ENCODE data around the gene PLCL2. TPM values are rescaled to one million over a fixed set of nuclear protein-coding genes. Genes with fewer than 3 reads are reported as not detected.

PLCL2 gene
- total RNA-seq, 1 experiment from 2014 or later = 0.92 TPM

DNA sequence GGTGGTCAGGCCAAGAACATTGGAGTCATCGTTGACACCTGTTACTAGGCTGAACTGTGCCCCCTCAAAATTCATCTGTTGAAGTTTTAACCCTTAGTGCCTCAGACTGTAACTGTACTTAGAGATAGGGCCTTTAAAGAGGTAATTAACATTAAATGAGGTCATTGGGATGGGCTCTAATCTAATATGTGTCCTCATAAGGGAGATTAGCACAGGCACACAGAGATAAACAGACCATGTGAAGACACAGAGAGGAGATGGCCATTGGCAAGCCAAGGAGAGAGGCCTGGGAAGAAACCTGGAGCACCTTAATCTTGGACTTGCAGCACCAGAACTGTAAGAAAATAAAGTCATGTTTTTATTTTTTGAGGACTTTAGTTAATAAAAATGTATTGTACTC lies 59.6 kb downstream of the PLCL2 start:
- no TSS peak for BruUV-seq (replicated peaks)
- Histone ChIP-seq H3K27ac (ENCODE audit: low read depth, low read length, poor library complexity, severe bottlenecking) (no peak overlapping the region), H3K36me3 (ENCODE audit: insufficient read depth, low read length, poor library complexity, severe bottlenecking) (no peaks in the 10 kb centered on the region), H3K27me3 (replicated peaks; ENCODE audit: insufficient read depth, low read depth, low read length, poor library complexity) (peaks cover 9% of the 10 kb centered on the region), H3K9me3 (ENCODE audit: low read depth, low read length, poor library complexity, severe bottlenecking) (no peaks in the 10 kb centered on the region), H3K4me3 (ENCODE audit: low read depth, low read length, poor library complexity, severe bottlenecking) (no peak overlapping the region), H3K4me1 (ENCODE audit: insufficient read depth, low read length, poor library complexity, severe bottlenecking) (no peaks in the 10 kb centered on the region)
- TF ChIP-seq EZH2 (IDR thresholded peaks at IDR 0.05; ENCODE audit: borderline replicate concordance, low read depth, low read length, poor library complexity, severe bottlenecking) = no peak
- TF ChIP-seq, protein P1, sequence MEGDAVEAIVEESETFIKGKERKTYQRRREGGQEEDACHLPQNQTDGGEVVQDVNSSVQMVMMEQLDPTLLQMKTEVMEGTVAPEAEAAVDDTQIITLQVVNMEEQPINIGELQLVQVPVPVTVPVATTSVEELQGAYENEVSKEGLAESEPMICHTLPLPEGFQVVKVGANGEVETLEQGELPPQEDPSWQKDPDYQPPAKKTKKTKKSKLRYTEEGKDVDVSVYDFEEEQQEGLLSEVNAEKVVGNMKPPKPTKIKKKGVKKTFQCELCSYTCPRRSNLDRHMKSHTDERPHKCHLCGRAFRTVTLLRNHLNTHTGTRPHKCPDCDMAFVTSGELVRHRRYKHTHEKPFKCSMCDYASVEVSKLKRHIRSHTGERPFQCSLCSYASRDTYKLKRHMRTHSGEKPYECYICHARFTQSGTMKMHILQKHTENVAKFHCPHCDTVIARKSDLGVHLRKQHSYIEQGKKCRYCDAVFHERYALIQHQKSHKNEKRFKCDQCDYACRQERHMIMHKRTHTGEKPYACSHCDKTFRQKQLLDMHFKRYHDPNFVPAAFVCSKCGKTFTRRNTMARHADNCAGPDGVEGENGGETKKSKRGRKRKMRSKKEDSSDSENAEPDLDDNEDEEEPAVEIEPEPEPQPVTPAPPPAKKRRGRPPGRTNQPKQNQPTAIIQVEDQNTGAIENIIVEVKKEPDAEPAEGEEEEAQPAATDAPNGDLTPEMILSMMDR (conservative IDR thresholded peaks at IDR 0.05; ENCODE audit: low read depth, low read length) = no peak
- ChIA-PET POLR2A (ENCODE audit: low non-redundant PET) (no interaction called here), CTCF (no interaction called here)
- intact Hi-C loops (cut with micrococcal nuclease; ENCODE audit: unreplicated experiment) = no loop called here
- no peak for DNase-seq (ENCODE audit: low spot score)

- H3K27me3 ChIP-seq (replicated peaks; ENCODE audit: insufficient read depth, low read depth, low read length, poor library complexity) = peaks cover 3% of the 10 kb centered on the region
- ChIA-PET CTCF (no interaction called here), POLR2A (ENCODE audit: low non-redundant PET) (no interaction called here)
- intact Hi-C loops (cut with micrococcal nuclease; ENCODE audit: unreplicated experiment) = no loop called here
- TF ChIP-seq EZH2 (IDR thresholded peaks at IDR 0.05; ENCODE audit: borderline replicate concordance, low read depth, low read length, poor library complexity, severe bottlenecking) = no peak
- TF ChIP-seq, protein P1 (conservative IDR thresholded peaks at IDR 0.05; ENCODE audit: low read depth, low read length) = no peak
- no peak overlapping the region for H3K4me3 ChIP-seq (ENCODE audit: low read depth, low read length, poor library complexity, severe bottlenecking)
- no peak for DNase-seq (ENCODE audit: low spot score)
- no peaks in the 10 kb centered on the region for H3K9me3 ChIP-seq (ENCODE audit: low read depth, low read length, poor library complexity, severe bottlenecking)
- no peaks in the 10 kb centered on the region for H3K4me1 ChIP-seq (ENCODE audit: insufficient read depth, low read length, poor library complexity, severe bottlenecking)
- no TSS peak for BruUV-seq (replicated peaks)
- H3K27ac ChIP-seq (ENCODE audit: low read depth, low read length, poor library complexity, severe bottlenecking) = no peak overlapping the region
- no peaks in the 10 kb centered on the region for H3K36me3 ChIP-seq (ENCODE audit: insufficient read depth, low read length, poor library complexity, severe bottlenecking)
Measured at GRCh38 chr3:16945330-16945729, 60.6 kb downstream of the PLCL2 start.

DNA sequence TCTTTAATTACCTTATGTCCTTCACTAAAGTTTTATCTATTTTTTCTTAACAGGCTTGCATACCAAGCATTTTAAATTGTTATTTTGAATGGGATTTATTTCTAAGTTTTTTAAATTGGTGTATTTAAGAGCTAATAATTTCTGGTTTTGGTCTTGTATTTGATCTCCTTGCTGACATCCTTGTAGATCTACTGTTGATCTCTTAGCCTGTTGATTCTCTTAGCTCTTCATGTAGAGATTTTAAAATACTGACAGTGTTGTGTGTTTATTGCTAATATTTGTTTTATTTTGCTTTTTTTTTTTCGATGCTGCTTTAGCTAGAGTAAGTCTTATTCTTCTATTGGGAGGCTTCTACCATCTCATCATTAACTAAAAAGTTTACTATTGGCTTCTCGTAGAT lies 65.5 kb downstream of the PLCL2 start:
- no peaks in the 10 kb centered on the region for H3K4me1 ChIP-seq (ENCODE audit: insufficient read depth, low read length, poor library complexity, severe bottlenecking)
- no TSS peak for BruUV-seq (replicated peaks)
- H3K36me3 ChIP-seq (ENCODE audit: insufficient read depth, low read length, poor library complexity, severe bottlenecking) = no peaks in the 10 kb centered on the region
- ChIA-PET CTCF (no interaction called here), POLR2A (ENCODE audit: low non-redundant PET) (no interaction called here)
- no peak for DNase-seq (ENCODE audit: low spot score)
- H3K27me3 ChIP-seq (replicated peaks; ENCODE audit: insufficient read depth, low read depth, low read length, poor library complexity) = peaks cover 3% of the 10 kb centered on the region
- TF ChIP-seq, protein P1 (conservative IDR thresholded peaks at IDR 0.05; ENCODE audit: low read depth, low read length) = no peak
- TF ChIP-seq EZH2 (IDR thresholded peaks at IDR 0.05; ENCODE audit: borderline replicate concordance, low read depth, low read length, poor library complexity, severe bottlenecking) = no peak
- no peaks in the 10 kb centered on the region for H3K9me3 ChIP-seq (ENCODE audit: low read depth, low read length, poor library complexity, severe bottlenecking)
- no peak overlapping the region for H3K27ac ChIP-seq (ENCODE audit: low read depth, low read length, poor library complexity, severe bottlenecking)
- intact Hi-C loops (cut with micrococcal nuclease; ENCODE audit: unreplicated experiment) = no loop called here
- H3K4me3 ChIP-seq (ENCODE audit: low read depth, low read length, poor library complexity, severe bottlenecking) = no peak overlapping the region
